HepG2 (cell line): ENCODE measurements around the gene FBXW8. TPM values are rescaled to one million over a fixed set of nuclear protein-coding genes. Genes with fewer than 3 reads are reported as not detected.

Source experiments
- ATAC-seq: fragments of 200-7000 bp; cut with Tn5 transposase; 3 replicates; pipeline ENCODE4 v1.9.1; 2020; ENCODE audit warnings: mild to moderate bottlenecking, moderate library complexity
- BruUV-seq: library from RNA; stranded (reverse); fragments of 400-500 nt; replicated peaks from 2 replicates; lab custom pipeline; 2021; lab: Mats Ljungman, UMichigan
- CTCF ChIA-PET: fragments of 300-600 bp; formaldehyde crosslinking; extraction: SDS; loops from one replicate; lab custom pipeline; 2021; ENCODE audit warnings: low total read pairs, inconsistent platforms, low intra/inter-chr PET ratio; lab: Yijun Ruan, JAX
- POLR2A ChIA-PET: fragments of 350-600 bp; sonication (Branson Sonifier 250); formaldehyde crosslinking; loops from one replicate; lab custom pipeline; 2020; ENCODE audit warnings: antibody characterized with exemption, inconsistent platforms; lab: Yijun Ruan, JAX
- DNase-seq: peaks from one replicate; pipeline ENCODE4 v3.0.0-alpha.2; 2015; ENCODE audit warnings: low spot score
- FAIRE-seq: peaks from 3 replicates; lab custom pipeline; 2011; peaks lifted over from hg19 to GRCh38; lab: Jason Lieb, UNC
- H2AFZ ChIP-seq: one replicate; pipeline ENCODE4 v1.6.1; 2011; ENCODE audit warnings: low read length, inconsistent platforms
- H3K27ac ChIP-seq: fragments of 300-600 bp; 3 replicates; pipeline ENCODE4 v1.8.0; 2011; ENCODE audit warnings: mixed run types, mild to moderate bottlenecking, mixed read lengths, low read length, inconsistent platforms; ENCODE audit not compliant: insufficient read depth; ENCODE audit errors: extremely low read length
- H3K27me3 ChIP-seq, 2 experiments: fragments of 200-600 bp in 1 of 2; 2 replicates in 1 of 2; 3 replicates in 1 of 2; pipeline versions ENCODE4 v1.6.0 to v1.8.0; 2011; ENCODE audit warnings: low read length in 2 of 2, mild to moderate bottlenecking in 2 of 2, moderate library complexity in 2 of 2, inconsistent platforms in 1 of 2; ENCODE audit not compliant: insufficient read depth in 2 of 2, control insufficient read depth in 1 of 2
- H3K36me3 ChIP-seq, 2 experiments: fragments of 200-600 bp in 1 of 2; replicated peaks in 1 of 2; 2 replicates in 1 of 2; 3 replicates in 1 of 2; pipeline versions ENCODE4 v1.5.1 to v1.8.0; 2011; ENCODE audit warnings: low read length in 2 of 2, inconsistent platforms in 1 of 2; ENCODE audit not compliant: insufficient read depth in 2 of 2, control insufficient read depth in 1 of 2
- H3K4me1 ChIP-seq: 2 replicates; pipeline ENCODE4 v1.5.1; 2012; ENCODE audit warnings: low read length, inconsistent platforms; ENCODE audit not compliant: insufficient read depth
- H3K4me2 ChIP-seq: 2 replicates; pipeline ENCODE4 v1.6.0; 2011; ENCODE audit warnings: low read depth, low read length, inconsistent platforms
- H3K4me3 ChIP-seq, 3 experiments: fragments of 200-600 bp in 1 of 3; sonication (generic), shearing (Covaris generic) in 1 of 3; replicated peaks in 1 of 3; 2 replicates each; pipeline ENCODE4 v1.5.1; 2011 to 2016; ENCODE audit warnings: low read length in 3 of 3, inconsistent platforms in 2 of 3, low read depth in 2 of 3, mild to moderate bottlenecking in 2 of 3, control low read depth in 1 of 3, mixed read lengths in 1 of 3; ENCODE audit not compliant: insufficient read depth in 1 of 3
- H3K79me2 ChIP-seq: one replicate; pipeline ENCODE4 v1.6.1; 2011; ENCODE audit warnings: low read length, inconsistent platforms; ENCODE audit not compliant: insufficient read depth
- H3K9ac ChIP-seq: 2 replicates; pipeline ENCODE4 v1.6.0; 2011; ENCODE audit warnings: mild to moderate bottlenecking, low read depth, low read length, inconsistent platforms; ENCODE audit not compliant: insufficient read depth
- H3K9me3 ChIP-seq: 2 replicates; pipeline ENCODE4 v1.5.1; 2012; ENCODE audit warnings: mild to moderate bottlenecking, low read length
- H4K20me1 ChIP-seq: 2 replicates; pipeline ENCODE4 v1.6.0; 2011; ENCODE audit warnings: inconsistent platforms, mild to moderate bottlenecking, low read length, moderate library complexity; ENCODE audit not compliant: insufficient read depth
- ATRX ChIP-seq: sonication (generic); formaldehyde crosslinking; IDR thresholded peaks from 2 replicates; pipeline ENCODE4 v1.4.0; 2020; ENCODE audit warnings: missing genetic modification reagents, borderline replicate concordance
- FOXA3 ChIP-seq: IDR thresholded peaks from 2 replicates; pipeline ENCODE4 v1.6.1; 2016; ENCODE audit warnings: missing genetic modification reagents, missing compliant biosample characterization
- FOXP1 ChIP-seq, 2 experiments: fragments of 450-650 bp in 1 of 2; IDR thresholded peaks; 2 replicates each; pipeline ENCODE4 v1.6.1; 2017 to 2018; ENCODE audit warnings: antibody characterized with exemption in 1 of 2
- GATA4 ChIP-seq: sonication (generic); IDR thresholded peaks from 2 replicates; pipeline ENCODE4 v1.6.1; 2016; ENCODE audit warnings: antibody characterized with exemption, low read depth, borderline replicate concordance
- ZBTB25 ChIP-seq: IDR thresholded peaks from 2 replicates; pipeline ENCODE4 v1.6.1; 2018; ENCODE audit warnings: missing genetic modification reagents
- ZBTB33 ChIP-seq: sonication (generic); formaldehyde crosslinking; IDR thresholded peaks from 2 replicates; pipeline ENCODE4 v1.4.0; 2020; ENCODE audit warnings: missing genetic modification reagents
- ZNF614 ChIP-seq: IDR thresholded peaks from 2 replicates; pipeline ENCODE4 v1.6.1; 2018; ENCODE audit warnings: missing biosample characterization, missing genetic modification reagents, inconsistent platforms, borderline replicate concordance
- ZNF720 ChIP-seq: sonication (generic); formaldehyde crosslinking; IDR thresholded peaks from 2 replicates; pipeline ENCODE4 v1.4.0; 2020; ENCODE audit warnings: missing genetic modification reagents
- WGBS: methylation state at CpG from one replicate; pipeline ENCODE4 v1.1.6; 2017; ENCODE audit warnings: low lambda C conversion rate; 5-methylcytosine and 5-hydroxymethylcytosine counted together
- in situ Hi-C: cut with HindIII; loops from 2 replicates; pipeline ENCODE4 v1.10.0; 2017; ENCODE audit warnings: low pct_unique_long_range_greater_than_20kb; ENCODE audit not compliant: extremely low pct_ligation_motif_present
- intact Hi-C: fragments of 100-400 bp; cut with micrococcal nuclease; formaldehyde crosslinking; loops from one replicate; pipeline ENCODE4 v1.10.0; 2022; ENCODE audit not compliant: unreplicated experiment
- polyA plus RNA-seq, 8 experiments: library from polyadenylated mRNA; depleted of rRNA in 3 of 8; stranded (reverse) in 7 of 8; unstranded in 1 of 8; fragments of >200 nt; fragmentation: Illumina TruSeq in 4 of 8; extraction: Trizol in 4 of 8; gene quantifications; 2 replicates each; pipeline versions ENCODE4 v1.2.1 to v1.2.3, GENCODE V29; 2011 to 2016; ENCODE audit warnings: low read depth in 4 of 8, missing spikeins in 1 of 8, mixed read lengths in 1 of 8; ENCODE audit not compliant: insufficient read depth in 1 of 8
- total RNA-seq, 5 experiments: library from RNA; depleted of rRNA; stranded (reverse); fragments of >200 nt; fragmentation: Illumina TruSeq; extraction: Trizol; gene quantifications; 2 replicates each; pipeline ENCODE4 v1.2.3, GENCODE V29; 2016; ENCODE audit warnings: low read depth in 1 of 5
- TF ChIP-seq, protein P1 (sequence below): sonication (generic); formaldehyde crosslinking; IDR thresholded peaks from 2 replicates; pipeline ENCODE4 v1.4.0; 2020; ENCODE audit warnings: missing genetic modification reagents, mild to moderate bottlenecking, borderline replicate concordance

The FBXW8 gene
- total and polyA plus RNA-seq, 2 of the 13 experiments (the other 11 are each of a cell fraction or from before 2014, with no cell fraction given): 5.1 to 5.9 TPM

DNA sequence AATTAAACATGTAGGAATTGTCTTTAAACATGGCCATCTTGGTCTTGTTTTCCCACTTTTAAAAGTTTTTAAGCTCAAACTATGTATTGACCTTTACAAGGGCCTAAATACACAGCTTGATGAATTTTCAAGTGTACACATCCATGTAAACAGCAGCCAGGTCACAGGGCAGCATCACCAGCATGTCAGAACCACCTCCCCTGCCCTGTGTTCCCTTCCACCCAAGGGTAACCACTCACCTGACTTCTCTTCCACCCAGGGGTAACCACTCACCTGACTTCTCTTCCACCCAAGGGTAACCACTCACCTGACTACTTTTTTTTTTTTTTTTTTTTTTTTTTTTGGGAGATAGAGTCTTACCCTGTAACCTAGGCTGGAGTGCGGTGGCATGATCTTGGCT is 4.6 kb downstream of the FBXW8 start:
- no peaks in the 10 kb centered on the region for H3K27me3 ChIP-seq
- no peak overlapping the region for H3K4me2 ChIP-seq
- no peak for ATAC-seq
- intact Hi-C loops (loop anchor here (10.0 kb wide), 1 partner anchor 181 kb away; the partner anchor contains the start of genes RNFT2 and SPRING1), in situ Hi-C loops (loop anchor here (10.0 kb wide), 1 partner anchor 211 kb away; no protein-coding TSS in a partner anchor)
- H3K9ac ChIP-seq: no peak overlapping the region
- H2AFZ ChIP-seq: no peak overlapping the region
- peaks cover 76% of the 10 kb centered on the region for H3K4me1 ChIP-seq
- POLR2A ChIA-PET: interaction anchor here (1.0 kb wide), 1 partner anchor 176 kb away, joined by 3 read pairs; no protein-coding TSS in a partner anchor
- peaks cover 7% of the 10 kb centered on the region; the same call in 1 of the 2 replicates for H4K20me1 ChIP-seq
- peak overlapping the region; percentile 30 for H3K27ac ChIP-seq
- TF ChIP-seq FOXA3 (peak; percentile 36; the same call in 1 of the 2 replicates), FOXP1 (IDR thresholded peaks at IDR 0.05) (no peak), FOXP1 (CRISPR knock-in tag; IDR thresholded peaks at IDR 0.05) (peak; percentile 29; the same call in 1 of the 2 replicates), ZBTB25 (no peak)
- peaks cover 0 to 3% of the 10 kb centered on the region in 2 experiments; a peak in 1 of 5 replicates for H3K36me3 ChIP-seq
- DNase-seq: no peak
- no TSS peak for BruUV-seq
- CTCF ChIA-PET: no interaction called here
- FAIRE-seq: no peak
- H3K79me2 ChIP-seq: peaks cover 8% of the 10 kb centered on the region
- H3K4me3 ChIP-seq: no peak overlapping the region
- WGBS: 100% methylated on average over 1 of the region's 1 CpG
- H3K9me3 ChIP-seq: no peaks in the 10 kb centered on the region

DNA sequence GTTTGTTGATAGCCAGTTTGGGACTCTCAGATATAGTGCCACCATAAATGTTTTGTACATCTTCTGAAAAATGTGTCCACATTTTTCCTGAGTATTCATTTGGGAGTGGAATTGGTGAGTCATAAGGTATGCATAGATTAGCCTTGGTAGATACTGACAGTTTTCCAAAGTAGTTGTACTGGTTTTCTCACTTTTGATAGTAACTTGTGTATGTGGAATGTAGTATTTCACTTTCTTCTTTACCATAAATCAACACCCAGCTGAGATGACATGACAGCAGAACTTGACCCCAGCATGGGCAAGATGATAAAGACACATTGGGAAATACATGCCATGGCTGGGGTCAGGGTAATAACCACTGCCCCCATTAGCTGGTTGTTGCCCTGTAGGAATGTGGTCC is 5.4 kb downstream of the FBXW8 start:
- peaks cover 7% of the 10 kb centered on the region; the same call in 1 of the 2 replicates for H4K20me1 ChIP-seq
- ATAC-seq: no peak
- H3K79me2 ChIP-seq: peaks cover 8% of the 10 kb centered on the region
- CTCF ChIA-PET: interaction anchor here (1.4 kb wide), 1 partner anchor 213 kb away, joined by 5 read pairs; no protein-coding TSS in a partner anchor
- BruUV-seq: no TSS peak
- no peaks in the 10 kb centered on the region for H3K27me3 ChIP-seq
- in situ Hi-C loops (loop anchor here (10.0 kb wide), 1 partner anchor 211 kb away; no protein-coding TSS in a partner anchor), intact Hi-C loops (loop anchor here (10.0 kb wide), 1 partner anchor 181 kb away; the partner anchor contains the start of genes RNFT2 and SPRING1)
- H3K9ac ChIP-seq: no peak overlapping the region
- FAIRE-seq: no peak
- DNase-seq: peak; percentile 37
- H3K4me3 ChIP-seq: no peak overlapping the region
- H3K27ac ChIP-seq: peak overlapping the region; percentile 56
- no peaks in the 10 kb centered on the region for H3K9me3 ChIP-seq
- H3K4me1 ChIP-seq: peaks cover 76% of the 10 kb centered on the region
- H3K36me3 ChIP-seq: peaks cover 0 to 3% of the 10 kb centered on the region in 2 experiments; a peak in 1 of 5 replicates
- POLR2A ChIA-PET: no interaction called here
- peak overlapping the region; percentile 59 for H3K4me2 ChIP-seq
- no peak overlapping the region for H2AFZ ChIP-seq
- TF ChIP-seq ATRX: no peak
- no peak for TF ChIP-seq GATA4
- TF ChIP-seq ZNF614 (CRISPR knock-in tag): no peak
- TF ChIP-seq, protein P1, sequence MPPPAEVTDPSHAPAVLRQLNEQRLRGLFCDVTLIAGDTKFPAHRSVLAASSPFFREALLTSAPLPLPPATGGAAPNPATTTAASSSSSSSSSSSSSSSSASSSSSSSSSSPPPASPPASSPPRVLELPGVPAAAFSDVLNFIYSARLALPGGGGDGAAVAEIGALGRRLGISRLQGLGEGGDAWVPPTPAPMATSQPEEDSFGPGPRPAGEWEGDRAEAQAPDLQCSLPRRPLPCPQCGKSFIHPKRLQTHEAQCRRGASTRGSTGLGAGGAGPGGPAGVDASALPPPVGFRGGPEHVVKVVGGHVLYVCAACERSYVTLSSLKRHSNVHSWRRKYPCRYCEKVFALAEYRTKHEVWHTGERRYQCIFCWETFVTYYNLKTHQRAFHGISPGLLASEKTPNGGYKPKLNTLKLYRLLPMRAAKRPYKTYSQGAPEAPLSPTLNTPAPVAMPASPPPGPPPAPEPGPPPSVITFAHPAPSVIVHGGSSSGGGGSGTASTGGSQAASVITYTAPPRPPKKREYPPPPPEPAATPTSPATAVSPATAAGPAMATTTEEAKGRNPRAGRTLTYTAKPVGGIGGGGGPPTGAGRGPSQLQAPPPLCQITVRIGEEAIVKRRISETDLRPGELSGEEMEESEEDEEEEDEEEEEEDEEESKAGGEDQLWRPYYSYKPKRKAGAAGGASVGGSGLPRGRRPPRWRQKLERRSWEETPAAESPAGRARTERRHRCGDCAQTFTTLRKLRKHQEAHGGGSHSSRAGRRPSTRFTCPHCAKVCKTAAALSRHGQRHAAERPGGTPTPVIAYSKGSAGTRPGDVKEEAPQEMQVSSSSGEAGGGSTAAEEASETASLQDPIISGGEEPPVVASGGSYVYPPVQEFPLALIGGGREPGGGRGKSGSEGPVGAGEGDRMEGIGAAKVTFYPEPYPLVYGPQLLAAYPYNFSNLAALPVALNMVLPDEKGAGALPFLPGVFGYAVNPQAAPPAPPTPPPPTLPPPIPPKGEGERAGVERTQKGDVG (CRISPR knock-in tag): no peak
- no peak for TF ChIP-seq ZBTB33
- no peak for TF ChIP-seq ZNF720
